ENCODE results near the gene MOB3C. TPM values are rescaled to one million over a fixed set of nuclear protein-coding genes. Genes with fewer than 3 reads are reported as not detected.
A peak's percentile ranks its signal among the peaks of the same experiment; 100 is the strongest.

MOB3C gene
- total and polyA plus RNA-seq, 2 of the 4 experiments (the other 2 are of a cell fraction): 7.3 to 9.0 TPM

DNA sequence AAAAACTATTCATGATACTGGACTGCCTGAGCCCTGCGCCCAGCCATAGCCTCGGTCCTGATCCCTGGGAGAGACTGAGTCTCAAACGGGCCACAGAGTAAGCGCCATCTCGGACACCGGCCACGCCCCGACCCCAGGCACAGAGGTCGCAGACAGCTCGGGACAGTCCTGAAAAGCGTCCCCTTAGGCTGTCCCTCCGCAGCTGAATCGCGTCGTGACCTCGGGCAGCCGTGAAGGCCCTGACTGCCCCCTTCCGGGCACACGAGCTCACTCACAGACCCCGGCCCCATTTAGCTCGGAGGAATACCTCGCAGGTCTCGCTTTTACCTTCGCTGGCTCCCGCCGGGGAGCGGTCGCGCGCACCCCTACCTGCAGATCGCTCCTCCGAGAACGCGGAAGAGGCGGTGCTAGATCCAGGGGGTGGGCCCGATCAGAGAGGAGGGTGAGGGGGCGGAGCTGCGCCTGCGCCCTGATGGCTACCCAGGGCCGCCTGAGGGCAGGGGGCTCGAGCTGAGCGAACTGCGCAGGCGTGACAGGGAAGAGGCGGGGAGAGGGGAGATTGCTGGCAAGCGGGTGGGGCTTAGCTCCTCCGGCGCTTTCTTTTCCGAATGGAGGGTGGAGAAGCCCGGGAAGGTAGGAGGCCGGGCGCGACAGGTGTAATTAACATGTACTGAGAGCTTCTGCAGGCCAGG, 12.6 kb downstream of the MOB3C start, which contains the start of gene MKNK1:
Gene MKNK1, minus strand, starts transcription at position 411 of the 692 bp plus-strand sequence. CDS start 20,941 bp downstream, outside the sequence.
- peak within 1 kb of the TSS; percentile 46 for H4K5ac ChIP-seq (ENCODE audit: low read depth, low read length)
- H4K20me1 ChIP-seq (ENCODE audit: insufficient read depth, low read length): peaks cover 12% of the 10 kb centered on the region; the same call in 1 of the 2 replicates
- no peaks in the 10 kb centered on the region for H3K9me3 ChIP-seq (ENCODE audit: control insufficient read depth, insufficient read depth, low read length)
- H3K27ac ChIP-seq (ENCODE audit: insufficient read depth, low read length): peak within 1 kb of the TSS; percentile 62
- no peaks in the 10 kb centered on the region for H3K27me3 ChIP-seq (ENCODE audit: control insufficient read depth, insufficient read depth, low read length)
- H2BK5ac ChIP-seq (ENCODE audit: low read depth, low read length, poor library complexity, severe bottlenecking): no peak within 1 kb of the TSS
- peak within 1 kb of the TSS; percentile 37; the same call in 1 of the 2 replicates for H4K91ac ChIP-seq (ENCODE audit: insufficient read depth, low read depth, low read length)
- ChIA-PET POLR2A (ENCODE audit: unreplicated experiment) (interaction anchor here (1.2 kb wide), 1 partner anchor 11 kb away, joined by 4 read pairs; no protein-coding TSS in a partner anchor), CTCF (interaction anchor here (0.6 to 1.9 kb wide), 3 partner anchors 8 to 104 kb away, joined by 3 to 8 read pairs (median 4); partner anchors contain the start of gene MOB3C)
- H2BK15ac ChIP-seq (ENCODE audit: low read depth, low read length): no peak within 1 kb of the TSS
- peak within 1 kb of the TSS; percentile 76 for H3K9ac ChIP-seq (ENCODE audit: low read depth, low read length)
- intact Hi-C loops (cut with micrococcal nuclease): loop anchor here (5.0 kb wide), 1 partner anchor 113 kb away; the partner anchor contains the start of gene EFCAB14
- H2AK9ac ChIP-seq (replicated peaks; ENCODE audit: low read depth, low read length, poor library complexity): peak within 1 kb of the TSS; percentile 93
- H3K4me1 ChIP-seq (ENCODE audit: control insufficient read depth, insufficient read depth, low read length): peaks cover 12% of the 10 kb centered on the region
- 1% methylated on average over 42 of the region's 53 CpGs; no CpG with 5 or more reads in 1 of the 2 experiments for WGBS, 2 experiments (ENCODE audit: extremely low coverage in 2 of 2, insufficient read length in 1 of 2)
- H3K56ac ChIP-seq (ENCODE audit: extremely low read depth, insufficient read depth, low read length): peak within 1 kb of the TSS; percentile 64
- H3K79me1 ChIP-seq (ENCODE audit: low read depth in 1 of 2, low read length in 2 of 2): peaks cover 22 to 52% of the 10 kb centered on the region in 2 experiments
- H2BK20ac ChIP-seq (ENCODE audit: low read depth, low read length): peak within 1 kb of the TSS; percentile 51; the same call in 1 of the 2 replicates
- H3K23ac ChIP-seq (ENCODE audit: low read depth, low read length): peak within 1 kb of the TSS; percentile 79; the same call in 1 of the 2 replicates
- H2AFZ ChIP-seq (replicated peaks; ENCODE audit: low read length, poor library complexity): peak within 1 kb of the TSS; percentile 98
- dilution Hi-C loops (cut with HindIII; ENCODE audit: low sequenced_read_pairs, unreplicated experiment): no loop called here
- H3K9me1 ChIP-seq (ENCODE audit: insufficient read depth, low read length): peaks cover 24% of the 10 kb centered on the region
- BruUV-seq (replicated peaks): no TSS peak
- in situ Hi-C loops (cut with MboI; ENCODE audit: low sequenced_read_pairs): no loop called here
- DNase-seq (peak; percentile 90), ATAC-seq (ENCODE audit: low read depth) (peak; percentile 96)
- no peak within 1 kb of the TSS for H2BK120ac ChIP-seq (ENCODE audit: low read depth, low read length)
- peak within 1 kb of the TSS; percentile 93 for H3K4me2 ChIP-seq (ENCODE audit: low read depth, low read length)
- peak within 1 kb of the TSS; percentile 80; the same call in 1 of the 2 replicates for H2AK5ac ChIP-seq (ENCODE audit: low read depth, low read length)
- peak within 1 kb of the TSS; percentile 75 for H3K4ac ChIP-seq (ENCODE audit: low read depth, low read length)
- H3K36me3 ChIP-seq (ENCODE audit: control insufficient read depth, insufficient read depth, low read length): peaks cover 11% of the 10 kb centered on the region
- H4K8ac ChIP-seq (ENCODE audit: low read depth in 2 of 2, low read length in 2 of 2): peak within 1 kb of the TSS; percentile 39 to 79; a peak in 3 of 4 replicates
- H3K18ac ChIP-seq (ENCODE audit: low read depth, low read length): no peak within 1 kb of the TSS
- H3K4me3 ChIP-seq (ENCODE audit: insufficient read depth, low read depth, low read length): peak within 1 kb of the TSS; percentile 92
- peak within 1 kb of the TSS; percentile 72 for H3K14ac ChIP-seq (replicated peaks; ENCODE audit: low read depth, low read length)
- TF ChIP-seq RFX5 (IDR thresholded peaks at IDR 0.05; ENCODE audit: low read depth, low read length) (no peak), RAD21 (IDR thresholded peaks at IDR 0.05; ENCODE audit: low read length) (no peak), POLR2A (IDR thresholded peaks at IDR 0.05; ENCODE audit: low read depth, low read length) (no peak), CHD1 (IDR thresholded peaks at IDR 0.05; ENCODE audit: low read depth, low read length) (no peak), MAFK (IDR thresholded peaks at IDR 0.05; ENCODE audit: low read depth, low read length) (no peak), MAZ (IDR thresholded peaks at IDR 0.05; ENCODE audit: borderline replicate concordance, low read depth, low read length) (peak; percentile 91), MXI1 (IDR thresholded peaks at IDR 0.05; ENCODE audit: borderline replicate concordance, low read depth, low read length) (0 out of 2 replicates have a peak, but pooled peaks have one; percentile 21), BHLHE40 (IDR thresholded peaks at IDR 0.05; ENCODE audit: low read depth, low read length) (no peak), SMC3 (IDR thresholded peaks at IDR 0.05; ENCODE audit: low read depth, low read length) (0 out of 2 replicates have a peak, but pooled peaks have one; percentile 3), NFE2L2 (IDR thresholded peaks at IDR 0.05; ENCODE audit: low read depth, low read length) (no peak)
- TF ChIP-seq, protein P1, sequence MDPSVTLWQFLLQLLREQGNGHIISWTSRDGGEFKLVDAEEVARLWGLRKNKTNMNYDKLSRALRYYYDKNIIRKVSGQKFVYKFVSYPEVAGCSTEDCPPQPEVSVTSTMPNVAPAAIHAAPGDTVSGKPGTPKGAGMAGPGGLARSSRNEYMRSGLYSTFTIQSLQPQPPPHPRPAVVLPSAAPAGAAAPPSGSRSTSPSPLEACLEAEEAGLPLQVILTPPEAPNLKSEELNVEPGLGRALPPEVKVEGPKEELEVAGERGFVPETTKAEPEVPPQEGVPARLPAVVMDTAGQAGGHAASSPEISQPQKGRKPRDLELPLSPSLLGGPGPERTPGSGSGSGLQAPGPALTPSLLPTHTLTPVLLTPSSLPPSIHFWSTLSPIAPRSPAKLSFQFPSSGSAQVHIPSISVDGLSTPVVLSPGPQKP (IDR thresholded peaks at IDR 0.05; ENCODE audit: borderline replicate concordance, low read depth, low read length): no peak
- TF ChIP-seq, protein P2, sequence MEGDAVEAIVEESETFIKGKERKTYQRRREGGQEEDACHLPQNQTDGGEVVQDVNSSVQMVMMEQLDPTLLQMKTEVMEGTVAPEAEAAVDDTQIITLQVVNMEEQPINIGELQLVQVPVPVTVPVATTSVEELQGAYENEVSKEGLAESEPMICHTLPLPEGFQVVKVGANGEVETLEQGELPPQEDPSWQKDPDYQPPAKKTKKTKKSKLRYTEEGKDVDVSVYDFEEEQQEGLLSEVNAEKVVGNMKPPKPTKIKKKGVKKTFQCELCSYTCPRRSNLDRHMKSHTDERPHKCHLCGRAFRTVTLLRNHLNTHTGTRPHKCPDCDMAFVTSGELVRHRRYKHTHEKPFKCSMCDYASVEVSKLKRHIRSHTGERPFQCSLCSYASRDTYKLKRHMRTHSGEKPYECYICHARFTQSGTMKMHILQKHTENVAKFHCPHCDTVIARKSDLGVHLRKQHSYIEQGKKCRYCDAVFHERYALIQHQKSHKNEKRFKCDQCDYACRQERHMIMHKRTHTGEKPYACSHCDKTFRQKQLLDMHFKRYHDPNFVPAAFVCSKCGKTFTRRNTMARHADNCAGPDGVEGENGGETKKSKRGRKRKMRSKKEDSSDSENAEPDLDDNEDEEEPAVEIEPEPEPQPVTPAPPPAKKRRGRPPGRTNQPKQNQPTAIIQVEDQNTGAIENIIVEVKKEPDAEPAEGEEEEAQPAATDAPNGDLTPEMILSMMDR (conservative IDR thresholded peaks at IDR 0.05; ENCODE audit: low read depth, low read length): 0 out of 2 replicates have a peak, but pooled peaks have one; percentile 16
- TF ChIP-seq, protein P3, sequence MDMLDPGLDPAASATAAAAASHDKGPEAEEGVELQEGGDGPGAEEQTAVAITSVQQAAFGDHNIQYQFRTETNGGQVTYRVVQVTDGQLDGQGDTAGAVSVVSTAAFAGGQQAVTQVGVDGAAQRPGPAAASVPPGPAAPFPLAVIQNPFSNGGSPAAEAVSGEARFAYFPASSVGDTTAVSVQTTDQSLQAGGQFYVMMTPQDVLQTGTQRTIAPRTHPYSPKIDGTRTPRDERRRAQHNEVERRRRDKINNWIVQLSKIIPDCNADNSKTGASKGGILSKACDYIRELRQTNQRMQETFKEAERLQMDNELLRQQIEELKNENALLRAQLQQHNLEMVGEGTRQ (IDR thresholded peaks at IDR 0.05; ENCODE audit: low read depth, low read length): 0 out of 2 replicates have a peak, but pooled peaks have one; percentile 21

Measured in IMR-90 (cell line).